ENCODE data around the gene PPP1R37. TPM values are rescaled to one million over a fixed set of nuclear protein-coding genes. Genes with fewer than 3 reads are reported as not detected.

Gene PPP1R37
- total RNA-seq, 1 experiment from 2014 or later = 20.4 TPM

DNA sequence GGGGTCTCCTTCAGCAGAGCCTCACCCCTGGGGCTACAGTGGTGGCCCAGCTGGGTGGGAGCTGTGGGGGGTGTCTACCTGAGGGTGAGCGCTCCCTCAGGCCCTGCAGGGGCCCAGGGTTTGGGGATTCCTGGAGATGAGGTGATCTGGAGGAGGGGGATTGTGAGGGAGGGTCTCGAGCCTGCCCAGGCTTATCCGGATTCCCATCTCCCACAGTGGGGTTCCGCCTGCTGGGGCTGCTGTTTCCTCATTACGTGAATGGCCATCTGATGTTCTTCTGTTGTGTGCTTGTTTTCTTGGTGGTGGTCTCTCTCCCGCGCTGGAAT, 4.4 kb downstream of the PPP1R37 start:
- no peak for TF ChIP-seq CTCF (IDR thresholded peaks at IDR 0.05)
- no peak for TF ChIP-seq POLR2AphosphoS5 (IDR thresholded peaks at IDR 0.05; ENCODE audit: low read depth, low read length)
- no peak for TF ChIP-seq TCF7L2 (IDR thresholded peaks at IDR 0.05; ENCODE audit: low read depth, low read length)
- TF ChIP-seq REST (IDR thresholded peaks at IDR 0.05; ENCODE audit: insufficient read depth in 1 of 2, low read depth in 2 of 2, low read length in 1 of 2) = no peak
- TF ChIP-seq SIN3A (IDR thresholded peaks at IDR 0.05; ENCODE audit: borderline replicate concordance, insufficient read depth, low read depth, low read length) = no peak

DNA sequence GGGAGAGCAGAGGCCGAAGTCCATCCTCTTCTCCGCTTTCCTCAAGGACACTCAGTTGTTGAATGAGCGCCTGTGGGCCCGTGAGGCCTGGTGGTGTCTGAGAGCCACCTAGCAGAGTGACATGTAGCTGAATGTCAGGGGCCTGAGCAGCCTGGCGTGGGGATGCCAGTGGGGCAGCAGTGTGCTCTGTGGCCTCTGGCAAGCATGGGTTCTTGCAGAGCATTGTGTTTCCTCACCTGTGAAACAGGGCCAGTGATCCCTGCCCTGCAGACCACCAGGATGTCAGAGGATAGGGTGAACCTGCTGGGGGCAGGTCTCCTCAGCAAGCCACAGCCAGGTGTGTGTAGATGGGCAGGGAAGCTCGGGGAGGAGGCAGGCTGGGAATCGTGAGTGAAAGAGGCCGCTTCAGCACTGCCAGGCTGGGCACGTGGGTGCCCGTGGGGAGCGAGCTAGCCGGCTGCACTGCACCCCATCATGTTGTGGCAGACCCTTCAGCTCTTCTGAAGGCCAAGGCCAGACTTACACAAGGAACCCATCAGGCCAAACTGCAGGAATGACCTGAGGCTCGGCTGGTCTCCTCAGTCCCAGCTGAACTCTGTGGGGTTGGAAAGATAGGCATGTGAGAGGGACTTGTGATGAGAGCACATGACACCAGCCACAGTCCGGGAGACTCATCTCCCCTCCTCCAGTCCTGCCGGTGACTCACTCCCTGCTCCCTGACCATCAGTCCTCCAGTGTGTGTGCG, 5.0 kb downstream of the PPP1R37 start:
- intact Hi-C loops (cut with micrococcal nuclease; ENCODE audit: unreplicated experiment) (no loop called here), in situ Hi-C loops (cut with HindIII; ENCODE audit: low pct_unique_long_range_greater_than_20kb, low sequenced_read_pairs) (no loop called here)
- TF ChIP-seq REST (IDR thresholded peaks at IDR 0.05; ENCODE audit: insufficient read depth in 1 of 2, low read depth in 2 of 2, low read length in 1 of 2) = no peak
- no peak for TF ChIP-seq TCF7L2 (IDR thresholded peaks at IDR 0.05; ENCODE audit: low read depth, low read length)
- TF ChIP-seq POLR2AphosphoS5 (IDR thresholded peaks at IDR 0.05; ENCODE audit: low read depth, low read length) = no peak
- no peak for TF ChIP-seq SIN3A (IDR thresholded peaks at IDR 0.05; ENCODE audit: borderline replicate concordance, insufficient read depth, low read depth, low read length)
- TF ChIP-seq CTCF (IDR thresholded peaks at IDR 0.05) = no peak
- Histone ChIP-seq H3K9me3 (ENCODE audit: control insufficient read depth, insufficient read depth, low read depth, low read length) (no peaks in the 10 kb centered on the region), H3K4me1 (ENCODE audit: control insufficient read depth, insufficient read depth, low read length) (peaks cover 45% of the 10 kb centered on the region), H3K27ac (ENCODE audit: low read length) (peak overlapping the region; percentile 48; the same call in 1 of the 2 replicates), H3K27me3 (ENCODE audit: control insufficient read depth, insufficient read depth, low read length) (no peaks in the 10 kb centered on the region), H3K36me3 (ENCODE audit: control insufficient read depth, insufficient read depth, low read length) (peaks cover 4% of the 10 kb centered on the region; the same call in 1 of the 2 replicates), H3K4me3 (ENCODE audit: low read depth in 2 of 2, low read length in 2 of 2) (peak overlapping the region in 1 of 2 experiments; percentile 6; a peak in 1 of 4 replicates)
- peak; percentile 78 for ATAC-seq
- BruUV-seq (replicated peaks) = no TSS peak
- ChIA-PET POLR2A (no interaction called here), CTCF (no interaction called here)
- DNase-seq (ENCODE audit: low read depth, low spot score) = peak; percentile 65

More for the DNA sequence above, 4.4 kb downstream of the PPP1R37 start:
- Histone ChIP-seq H3K36me3 (ENCODE audit: control insufficient read depth, insufficient read depth, low read length) (peaks cover 4% of the 10 kb centered on the region; the same call in 1 of the 2 replicates), H3K27me3 (ENCODE audit: control insufficient read depth, insufficient read depth, low read length) (no peaks in the 10 kb centered on the region), H3K4me3 (ENCODE audit: low read depth in 2 of 2, low read length in 2 of 2) (no peak overlapping the region), H3K27ac (ENCODE audit: low read length) (no peak overlapping the region; the same call in 1 of the 2 replicates), H3K4me1 (ENCODE audit: control insufficient read depth, insufficient read depth, low read length) (peaks cover 45% of the 10 kb centered on the region), H3K9me3 (ENCODE audit: control insufficient read depth, insufficient read depth, low read depth, low read length) (no peaks in the 10 kb centered on the region)
- CTCF ChIA-PET = no interaction called here
- in situ Hi-C loops (cut with HindIII; ENCODE audit: low pct_unique_long_range_greater_than_20kb, low sequenced_read_pairs) = no loop called here
- BruUV-seq (replicated peaks) = no TSS peak
- ATAC-seq (no peak), DNase-seq (ENCODE audit: low read depth, low spot score) (no peak)
- POLR2A ChIA-PET = no interaction called here
- intact Hi-C loops (cut with micrococcal nuclease; ENCODE audit: unreplicated experiment) = no loop called here
